ES-I3 (cell line): ENCODE measurements around the gene ADGRF5.

Source experiments
- H3K36me3 ChIP-seq: 2 replicates; pipeline ENCODE4 v1.6.1; 2013; ENCODE audit warnings: mild to moderate bottlenecking, low read length, control low read depth, moderate library complexity; ENCODE audit not compliant: insufficient read depth
- H3K4me1 ChIP-seq: 2 replicates; pipeline ENCODE4 v1.6.1; 2013; ENCODE audit warnings: mild to moderate bottlenecking, control low read depth, low read length; ENCODE audit not compliant: insufficient read depth
- H3K9ac ChIP-seq: 2 replicates; pipeline ENCODE4 v1.6.1; 2013; ENCODE audit warnings: low read depth, mild to moderate bottlenecking, low read length, moderate library complexity
- H3K9me3 ChIP-seq: 2 replicates; pipeline ENCODE4 v1.6.1; 2013; ENCODE audit warnings: mild to moderate bottlenecking, low read length, moderate library complexity; ENCODE audit not compliant: control insufficient read depth, insufficient read depth

ADGRF5 gene

DNA sequence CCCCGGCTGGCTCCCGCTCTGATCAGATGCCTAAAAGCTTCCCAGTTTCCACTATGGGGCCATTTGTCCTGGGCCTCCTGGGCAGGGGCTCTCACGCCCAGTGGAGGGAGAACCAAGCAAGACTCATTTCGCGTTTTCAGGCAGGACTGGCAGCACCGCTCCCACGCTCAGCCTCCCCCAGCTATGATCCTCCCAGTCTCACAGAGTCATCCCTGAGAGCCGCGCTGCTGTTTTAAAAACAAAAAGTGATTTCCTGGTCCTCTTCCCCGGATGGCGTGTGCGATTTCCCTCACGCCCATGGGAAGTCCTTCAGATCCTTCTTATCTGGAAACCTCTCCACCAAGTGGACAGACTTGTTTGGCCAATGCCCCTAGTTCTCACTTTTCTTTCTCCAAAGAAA is at the start of gene ADGRF5:
Gene ADGRF5 (minus strand): TSS at position 208 of the 400 bp plus-strand sequence. CDS start 15,176 bp downstream, outside the sequence.
- no peaks in the 10 kb centered on the region for H3K4me1 ChIP-seq
- H3K9me3 ChIP-seq = no peaks in the 10 kb centered on the region
- H3K36me3 ChIP-seq = no peaks in the 10 kb centered on the region
- no peak within 1 kb of the TSS for H3K9ac ChIP-seq

- no peaks in the 10 kb centered on the region for H3K36me3 ChIP-seq
- no peak overlapping the region for H3K9ac ChIP-seq
- no peaks in the 10 kb centered on the region for H3K4me1 ChIP-seq
- no peaks in the 10 kb centered on the region for H3K9me3 ChIP-seq
Measured at GRCh38 chr6:46969206-46969605, 47.5 kb upstream of the ADGRF5 start.

DNA sequence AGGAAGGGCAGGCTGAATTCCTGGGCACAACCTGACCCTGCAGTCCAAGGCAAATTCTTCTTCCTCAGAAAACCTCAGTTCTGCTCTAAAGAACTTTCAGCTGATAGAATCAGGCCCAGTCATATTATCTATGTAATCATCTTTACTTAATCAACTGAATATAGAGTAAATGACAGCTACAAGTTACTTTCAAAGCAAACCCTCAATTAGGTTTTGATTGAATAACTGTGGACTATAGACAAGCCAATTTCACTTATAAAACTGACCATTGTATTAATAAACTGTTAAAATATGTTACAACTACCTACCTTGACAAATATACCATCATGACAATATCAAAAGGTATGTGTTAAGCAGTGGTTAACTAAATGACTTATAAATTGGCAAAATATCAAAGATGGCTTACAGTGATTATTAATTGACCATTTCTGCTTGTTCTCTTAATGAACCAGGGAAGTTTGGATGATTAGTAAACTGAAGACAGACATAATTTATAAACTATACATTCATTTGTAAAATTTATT is 46.1 kb upstream of the ADGRF5 start:
- Histone ChIP-seq H3K4me1 (peaks cover 5% of the 10 kb centered on the region; the same call in 1 of the 2 replicates), H3K9me3 (no peaks in the 10 kb centered on the region), H3K36me3 (no peaks in the 10 kb centered on the region), H3K9ac (no peak overlapping the region)

DNA sequence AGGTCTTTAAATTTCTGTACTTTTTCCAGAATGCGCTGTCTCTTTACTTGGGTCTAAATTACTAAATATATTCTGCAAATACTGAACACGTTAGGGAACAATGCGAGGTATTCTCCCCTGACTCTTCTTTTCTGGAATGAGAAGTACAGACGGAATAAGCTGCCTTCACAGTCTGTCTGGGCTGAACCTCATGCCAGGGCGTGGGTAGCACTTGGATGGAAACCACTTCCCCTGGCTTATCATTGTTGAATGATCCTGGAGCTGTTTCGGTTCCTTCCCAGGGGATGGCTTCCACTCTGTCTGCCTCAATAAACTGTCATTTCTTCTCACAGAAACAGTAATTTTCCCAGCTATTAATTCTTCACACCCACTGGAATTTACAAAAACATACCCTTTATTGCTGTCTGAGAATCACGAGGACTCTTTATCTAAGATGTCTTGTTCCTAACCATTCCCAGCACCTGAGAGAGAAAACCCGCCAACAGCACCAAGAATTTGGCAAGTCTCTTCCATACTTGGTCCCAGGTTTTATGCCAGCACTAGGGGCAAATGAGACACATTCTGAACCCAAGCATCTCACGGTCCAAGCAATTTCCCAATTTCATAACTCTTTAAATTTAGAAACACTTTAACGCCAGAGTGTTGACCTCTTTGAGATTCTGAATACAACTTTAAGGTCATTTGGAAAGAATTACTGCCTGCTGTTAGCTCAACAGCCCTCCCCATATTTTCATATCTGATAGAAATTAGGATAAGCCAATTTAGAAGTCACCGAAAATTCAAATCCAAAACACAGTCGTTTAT is 43.2 kb upstream of the ADGRF5 start:
- Histone ChIP-seq H3K4me1 (peaks cover 8% of the 10 kb centered on the region; the same call in 1 of the 2 replicates), H3K36me3 (no peaks in the 10 kb centered on the region), H3K9me3 (no peaks in the 10 kb centered on the region), H3K9ac (no peak overlapping the region)

DNA sequence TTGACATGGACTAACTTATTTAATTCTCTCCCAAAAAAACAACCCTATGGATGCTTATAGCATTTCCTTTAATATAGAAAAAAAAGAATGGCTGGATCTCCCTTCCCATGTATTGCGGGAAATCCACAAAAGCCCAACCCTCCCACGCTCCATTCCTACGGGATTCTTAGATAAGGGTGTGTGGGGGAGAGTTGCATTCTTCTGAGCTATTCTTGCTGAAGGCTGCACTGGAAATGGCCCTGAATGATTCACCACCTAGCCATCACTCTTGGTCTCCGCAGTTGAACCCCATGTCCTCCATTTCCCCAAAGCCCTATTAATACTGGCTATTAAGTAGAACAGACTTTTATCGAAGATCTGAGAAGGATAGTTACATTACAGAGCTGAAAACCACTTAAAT is 41.9 kb upstream of the ADGRF5 start:
- no peaks in the 10 kb centered on the region for H3K36me3 ChIP-seq
- H3K9me3 ChIP-seq = no peaks in the 10 kb centered on the region
- peaks cover 8% of the 10 kb centered on the region; the same call in 1 of the 2 replicates for H3K4me1 ChIP-seq
- no peak overlapping the region for H3K9ac ChIP-seq

DNA sequence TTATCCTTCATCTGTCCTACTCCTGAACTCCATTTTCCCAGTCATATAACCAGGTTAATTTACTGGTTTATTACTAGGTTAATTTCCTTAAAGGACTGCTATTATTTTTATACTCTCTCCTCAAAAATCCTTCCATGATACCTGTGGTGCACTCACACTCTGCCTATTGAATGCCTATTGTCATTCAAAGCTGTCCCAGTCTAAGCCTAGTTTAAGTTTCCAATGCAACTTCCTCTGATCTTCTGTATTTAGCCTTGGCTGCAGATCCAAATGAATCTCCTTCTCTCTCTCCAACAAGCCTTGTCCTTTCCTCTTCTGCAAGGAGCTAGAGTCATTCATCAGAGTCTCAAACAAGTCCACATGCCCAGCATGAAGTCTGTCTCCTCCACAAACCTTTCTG is 41.3 kb upstream of the ADGRF5 start:
- Histone ChIP-seq H3K4me1 (peaks cover 8% of the 10 kb centered on the region; the same call in 1 of the 2 replicates), H3K9ac (no peak overlapping the region), H3K36me3 (no peaks in the 10 kb centered on the region), H3K9me3 (no peaks in the 10 kb centered on the region)

- Histone ChIP-seq H3K36me3 (no peaks in the 10 kb centered on the region), H3K9me3 (no peaks in the 10 kb centered on the region), H3K4me1 (peaks cover 11% of the 10 kb centered on the region), H3K9ac (no peak overlapping the region)
Measured at GRCh38 chr6:46961711-46962110, 40.0 kb upstream of the ADGRF5 start.

- Histone ChIP-seq H3K36me3 (no peaks in the 10 kb centered on the region), H3K9me3 (no peaks in the 10 kb centered on the region), H3K4me1 (peaks cover 11% of the 10 kb centered on the region), H3K9ac (no peak overlapping the region)
Measured at GRCh38 chr6:46961232-46961631, 39.5 kb upstream of the ADGRF5 start.

DNA sequence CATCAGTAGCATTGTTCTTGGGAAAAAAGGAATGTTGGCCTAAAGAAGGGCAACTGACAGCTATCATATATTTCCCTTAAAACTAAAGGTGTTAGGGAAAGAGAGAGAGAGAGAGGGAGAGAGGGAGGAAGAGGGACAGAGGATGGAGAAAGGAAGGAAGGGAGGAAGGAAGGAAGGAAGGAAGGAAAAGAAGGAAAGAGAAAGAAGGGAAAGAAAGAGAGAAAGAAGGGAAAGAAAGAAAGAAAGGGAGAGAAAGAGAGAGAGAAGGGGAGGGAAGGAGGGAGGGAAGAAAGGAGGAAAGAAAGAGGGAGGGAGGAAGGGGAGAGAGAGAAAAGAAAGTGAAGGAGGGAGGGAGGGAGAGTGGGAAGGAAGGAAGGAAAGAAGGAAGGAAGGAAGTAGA is 37.7 kb upstream of the ADGRF5 start:
- H3K9me3 ChIP-seq = no peaks in the 10 kb centered on the region
- H3K9ac ChIP-seq = no peak overlapping the region
- peaks cover 11% of the 10 kb centered on the region for H3K4me1 ChIP-seq
- no peaks in the 10 kb centered on the region for H3K36me3 ChIP-seq

DNA sequence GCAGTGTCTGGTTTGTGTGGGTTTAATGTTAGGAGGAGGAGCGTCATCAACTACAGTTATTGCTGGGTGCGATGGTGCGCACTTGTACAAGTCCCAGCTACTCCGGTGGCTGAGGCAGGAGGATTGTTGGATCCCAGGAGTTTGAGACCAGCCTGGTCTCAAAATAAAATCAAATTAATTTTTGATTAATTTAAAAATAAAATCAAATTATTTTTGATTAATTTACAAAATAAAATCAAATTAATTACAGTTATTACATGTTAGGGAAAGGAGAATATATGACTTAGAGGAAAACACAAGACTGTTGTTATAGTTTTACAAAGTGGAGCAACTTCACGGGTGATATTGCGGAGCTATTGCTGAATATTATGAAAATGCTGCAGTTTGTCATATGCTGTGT is 34.7 kb upstream of the ADGRF5 start:
- H3K36me3 ChIP-seq = no peaks in the 10 kb centered on the region
- no peak overlapping the region for H3K9ac ChIP-seq
- H3K4me1 ChIP-seq = peaks cover 3% of the 10 kb centered on the region; the same call in 1 of the 2 replicates
- no peaks in the 10 kb centered on the region for H3K9me3 ChIP-seq

GRCh38 chr6:46954837-46955451 is 33.2 kb upstream of the ADGRF5 start:
- no peak overlapping the region for H3K9ac ChIP-seq
- no peaks in the 10 kb centered on the region for H3K36me3 ChIP-seq
- no peaks in the 10 kb centered on the region for H3K9me3 ChIP-seq
- peaks cover 3% of the 10 kb centered on the region; the same call in 1 of the 2 replicates for H3K4me1 ChIP-seq

- Histone ChIP-seq H3K36me3 (no peaks in the 10 kb centered on the region), H3K9me3 (no peaks in the 10 kb centered on the region), H3K4me1 (peaks cover 3% of the 10 kb centered on the region; the same call in 1 of the 2 replicates), H3K9ac (no peak overlapping the region)
Measured at GRCh38 chr6:46953921-46954320, 32.2 kb upstream of the ADGRF5 start.

GRCh38 chr6:46949632-46950280 is 28.0 kb upstream of the ADGRF5 start:
- Histone ChIP-seq H3K9ac (no peak overlapping the region), H3K36me3 (no peaks in the 10 kb centered on the region), H3K9me3 (no peaks in the 10 kb centered on the region), H3K4me1 (no peaks in the 10 kb centered on the region)

GRCh38 chr6:46948699-46949098 is 27.0 kb upstream of the ADGRF5 start:
- H3K36me3 ChIP-seq = no peaks in the 10 kb centered on the region
- H3K9ac ChIP-seq = no peak overlapping the region
- no peaks in the 10 kb centered on the region for H3K4me1 ChIP-seq
- H3K9me3 ChIP-seq = no peaks in the 10 kb centered on the region
